Smooth muscle cell (in vitro differentiated cells): ENCODE data around the gene IL36B. TPM values are rescaled to one million over a fixed set of nuclear protein-coding genes. Genes with fewer than 3 reads are reported as not detected.

Experiments used
- DNase-seq: peaks from one replicate; lab custom pipeline; 2025; ENCODE audit not compliant: unreplicated experiment; lab: John Stamatoyannopoulos, UW
- H2AFZ ChIP-seq: fragments of 200-600 bp; sonication (generic); 2 replicates; pipeline ENCODE4 v1.6.0; 2016; ENCODE audit warnings: antibody characterized with exemption, low read depth, mild to moderate bottlenecking
- H3F3A ChIP-seq: fragments of 200-600 bp; sonication (generic); 2 replicates; pipeline ENCODE4 v1.6.0; 2017; ENCODE audit warnings: antibody characterized with exemption, low read depth
- H3K27ac ChIP-seq: fragments of 200-600 bp; sonication (generic); 2 replicates; pipeline ENCODE4 v1.5.1; 2016; ENCODE audit warnings: low read depth, mild to moderate bottlenecking
- H3K27me3 ChIP-seq: fragments of 200-600 bp; sonication (generic); 2 replicates; pipeline ENCODE4 v1.6.1; 2016; ENCODE audit warnings: low read depth, mild to moderate bottlenecking
- H3K36me3 ChIP-seq: fragments of 200-600 bp; sonication (generic); 2 replicates; pipeline ENCODE4 v1.5.1; 2016; ENCODE audit warnings: low read depth
- H3K4me1 ChIP-seq: fragments of 200-600 bp; sonication (generic); 2 replicates; pipeline ENCODE4 v1.5.1; 2016; ENCODE audit warnings: low read depth
- H3K4me2 ChIP-seq: fragments of 200-600 bp; sonication (generic); 2 replicates; pipeline ENCODE4 v1.6.0; 2016; ENCODE audit warnings: mild to moderate bottlenecking
- H3K4me3 ChIP-seq: fragments of 200-600 bp; sonication (generic); 2 replicates; pipeline ENCODE4 v1.5.1; 2016; ENCODE audit warnings: mild to moderate bottlenecking
- H3K79me2 ChIP-seq: fragments of 200-600 bp; sonication (generic); 2 replicates; pipeline ENCODE4 v1.6.0; 2016; ENCODE audit warnings: low read depth, mild to moderate bottlenecking
- H3K9ac ChIP-seq: fragments of 200-600 bp; sonication (generic); 2 replicates; pipeline ENCODE4 v1.6.0; 2016; ENCODE audit warnings: low read depth
- H3K9me3 ChIP-seq: fragments of 200-600 bp; sonication (generic); replicated peaks from 2 replicates; pipeline ENCODE4 v1.5.1; 2016; ENCODE audit warnings: low read depth
- H4K20me1 ChIP-seq: fragments of 200-600 bp; sonication (generic); 2 replicates; pipeline ENCODE4 v1.6.0; 2016; ENCODE audit warnings: low read depth
- WGBS: methylation state at CpG from one replicate; pipeline ENCODE4 v1.1.7; 2016; ENCODE audit warnings: low lambda C conversion rate; 5-methylcytosine and 5-hydroxymethylcytosine counted together
- polyA plus RNA-seq: library from polyadenylated mRNA; unstranded; fragments of >200 nt; fragmentation: Nextera tagmentation; extraction: Ambion mirVana; gene quantifications from 2 replicates; pipeline ENCODE4 v1.2.1, GENCODE V29; 2016
- total RNA-seq: library from RNA; depleted of rRNA; stranded (reverse); fragments of >200 nt; gene quantifications from 2 replicates; pipeline ENCODE4 v1.2.3, GENCODE V29; 2014
- TF ChIP-seq, protein P1 (sequence below): fragments of 200-600 bp; sonication (generic); IDR thresholded peaks from 2 replicates; pipeline ENCODE4 v1.5.1; 2017; ENCODE audit warnings: borderline replicate concordance, mild to moderate bottlenecking, antibody characterized with exemption; ENCODE audit not compliant: insufficient read depth, poor library complexity, severe bottlenecking

Gene IL36B
- total and polyA plus RNA-seq, 2 experiments from 2014 or later, result not detected

DNA sequence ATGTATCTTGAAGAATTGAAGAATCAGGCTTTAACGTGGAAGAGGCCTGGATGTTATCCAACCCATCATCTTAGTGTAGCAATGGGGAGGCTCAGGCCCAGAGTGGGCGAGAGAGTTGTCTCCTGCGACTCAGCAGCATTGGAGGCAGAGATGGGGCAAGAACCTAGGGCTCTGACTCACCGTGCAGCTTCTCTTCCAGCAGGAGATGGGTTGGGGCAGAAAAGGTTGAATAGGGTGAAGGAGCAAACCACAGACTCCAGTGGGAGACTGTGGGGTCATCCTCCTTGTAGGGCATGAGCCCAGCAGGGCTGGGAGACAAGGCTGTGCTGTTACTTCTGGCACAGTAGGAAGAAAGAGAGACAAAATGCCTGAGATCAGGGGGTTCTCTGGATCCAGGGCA lies 7.7 kb upstream of the IL36B start:
- no peaks in the 10 kb centered on the region for H3K27me3 ChIP-seq
- 75% methylated on average over 4 of the region's 4 CpGs for WGBS

DNA sequence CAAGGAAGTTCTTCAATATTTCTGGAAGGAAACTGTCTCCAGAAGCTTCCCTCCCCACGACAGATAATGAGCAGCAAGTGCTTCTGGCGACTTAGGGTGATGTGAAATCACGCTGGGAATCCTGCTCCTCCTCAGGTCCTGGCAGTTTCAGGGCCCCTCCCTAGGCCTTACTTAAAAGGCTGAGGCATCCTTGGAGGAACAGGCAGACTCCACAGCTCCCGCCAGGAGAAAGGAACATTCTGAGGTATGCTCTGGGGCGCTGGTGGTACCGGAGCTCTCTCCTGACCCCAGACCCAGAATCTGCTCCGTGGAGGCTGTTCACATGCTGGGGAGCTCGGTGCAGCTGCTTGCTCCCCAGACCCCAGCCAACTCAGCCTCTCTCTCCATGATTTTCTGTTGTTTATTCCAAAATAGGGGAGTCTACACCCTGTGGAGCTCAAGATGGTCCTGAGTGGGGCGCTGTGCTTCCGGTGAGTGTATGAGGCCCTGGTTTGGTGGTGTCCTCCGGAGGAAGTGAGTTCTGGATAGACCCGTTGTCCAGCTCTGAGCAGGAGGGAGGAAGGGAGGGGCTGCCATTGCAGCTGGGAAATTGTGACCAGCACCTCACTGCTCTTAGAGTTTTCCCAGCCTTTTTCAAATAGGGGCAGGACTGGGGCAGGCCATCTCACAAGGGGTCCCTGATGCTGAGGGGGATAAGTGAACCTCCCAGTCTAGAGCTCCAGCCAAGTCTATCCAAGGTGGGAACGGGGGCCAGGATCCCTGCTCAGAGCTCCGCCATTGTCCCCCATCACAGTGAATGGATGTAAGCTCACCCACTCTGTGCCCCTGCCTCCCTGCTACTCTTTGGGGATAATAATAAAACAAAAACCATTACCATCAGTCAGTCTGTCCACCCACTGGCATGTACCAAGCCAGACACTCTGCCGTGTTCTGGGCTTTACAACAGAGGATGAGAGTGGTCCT lies 6.6 kb upstream of the IL36B start, which contains the start of gene IL36RN:
Gene IL36RN, plus strand, starts transcription at position 201 of the 963 bp plus-strand sequence. Its CDS starts 241 bp downstream, at position 442.
- no peaks in the 10 kb centered on the region for H3K36me3 ChIP-seq
- no peak within 1 kb of the TSS for H3K4me3 ChIP-seq
- H3K27ac ChIP-seq, result peak within 1 kb of the TSS; percentile 49
- H3K4me2 ChIP-seq, result no peak within 1 kb of the TSS
- no peaks in the 10 kb centered on the region for H3K27me3 ChIP-seq
- no peak within 1 kb of the TSS for H3K9ac ChIP-seq
- no peaks in the 10 kb centered on the region for H3K4me1 ChIP-seq
- no peaks in the 10 kb centered on the region for H3K79me2 ChIP-seq
- no peak within 1 kb of the TSS for H2AFZ ChIP-seq
- 73% methylated on average over 15 of the region's 15 CpGs for WGBS
- no peaks in the 10 kb centered on the region for H4K20me1 ChIP-seq
- TF ChIP-seq, protein P1, sequence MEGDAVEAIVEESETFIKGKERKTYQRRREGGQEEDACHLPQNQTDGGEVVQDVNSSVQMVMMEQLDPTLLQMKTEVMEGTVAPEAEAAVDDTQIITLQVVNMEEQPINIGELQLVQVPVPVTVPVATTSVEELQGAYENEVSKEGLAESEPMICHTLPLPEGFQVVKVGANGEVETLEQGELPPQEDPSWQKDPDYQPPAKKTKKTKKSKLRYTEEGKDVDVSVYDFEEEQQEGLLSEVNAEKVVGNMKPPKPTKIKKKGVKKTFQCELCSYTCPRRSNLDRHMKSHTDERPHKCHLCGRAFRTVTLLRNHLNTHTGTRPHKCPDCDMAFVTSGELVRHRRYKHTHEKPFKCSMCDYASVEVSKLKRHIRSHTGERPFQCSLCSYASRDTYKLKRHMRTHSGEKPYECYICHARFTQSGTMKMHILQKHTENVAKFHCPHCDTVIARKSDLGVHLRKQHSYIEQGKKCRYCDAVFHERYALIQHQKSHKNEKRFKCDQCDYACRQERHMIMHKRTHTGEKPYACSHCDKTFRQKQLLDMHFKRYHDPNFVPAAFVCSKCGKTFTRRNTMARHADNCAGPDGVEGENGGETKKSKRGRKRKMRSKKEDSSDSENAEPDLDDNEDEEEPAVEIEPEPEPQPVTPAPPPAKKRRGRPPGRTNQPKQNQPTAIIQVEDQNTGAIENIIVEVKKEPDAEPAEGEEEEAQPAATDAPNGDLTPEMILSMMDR, result no peak
- no peak for DNase-seq
- H3K9me3 ChIP-seq, result no peaks in the 10 kb centered on the region
- H3F3A ChIP-seq, result no peaks in the 10 kb centered on the region

More for the DNA sequence above, 7.7 kb upstream of the IL36B start:
- Histone ChIP-seq H3K79me2 (no peaks in the 10 kb centered on the region), H3K9ac (no peak overlapping the region), H3K4me2 (no peak overlapping the region), H3K4me1 (no peaks in the 10 kb centered on the region), H3F3A (no peaks in the 10 kb centered on the region), H3K36me3 (no peaks in the 10 kb centered on the region), H3K4me3 (no peak overlapping the region), H2AFZ (no peak overlapping the region), H3K9me3 (no peaks in the 10 kb centered on the region), H3K27ac (no peak overlapping the region), H4K20me1 (no peaks in the 10 kb centered on the region)
- DNase-seq, result no peak
- TF ChIP-seq, protein P1, result no peak

DNA sequence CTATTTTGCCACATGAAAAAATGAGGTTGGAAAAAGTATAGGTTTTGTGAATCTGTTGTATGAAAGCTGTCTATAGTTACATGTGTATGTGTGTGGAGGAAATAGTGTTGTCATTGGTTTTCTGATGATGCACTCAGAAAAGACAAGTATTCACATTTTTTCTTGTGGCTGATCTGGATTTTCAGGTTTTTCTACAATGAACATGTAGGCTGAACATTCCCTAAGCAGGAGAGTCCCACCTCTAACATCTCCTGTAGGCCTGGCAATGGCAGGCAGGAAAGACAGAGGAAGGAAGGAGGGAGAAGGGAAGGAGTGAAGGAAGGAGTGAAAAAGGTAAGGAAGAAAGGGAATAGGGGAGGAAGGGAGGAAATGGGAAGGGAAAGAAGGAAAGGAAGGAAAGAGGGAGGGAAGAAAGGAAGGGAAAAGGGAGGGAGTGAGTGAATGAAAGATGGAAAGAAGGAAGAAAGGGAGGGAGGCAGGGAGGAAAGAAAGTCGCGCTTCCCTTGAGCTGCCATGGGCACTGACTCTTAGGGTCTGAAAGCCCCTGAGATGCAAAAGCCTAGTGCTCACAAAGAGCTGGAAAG lies 5.8 kb upstream of the IL36B start:
- H3K79me2 ChIP-seq, result no peaks in the 10 kb centered on the region
- no peak overlapping the region for H3K4me3 ChIP-seq
- WGBS, result 45% methylated on average over 2 of the region's 2 CpGs
- H3K4me1 ChIP-seq, result no peaks in the 10 kb centered on the region
- no peak overlapping the region for H3K4me2 ChIP-seq
- TF ChIP-seq, protein P1, result no peak
- H4K20me1 ChIP-seq, result no peaks in the 10 kb centered on the region
- H3K9ac ChIP-seq, result no peak overlapping the region
- H3K27me3 ChIP-seq, result no peaks in the 10 kb centered on the region
- no peaks in the 10 kb centered on the region for H3K9me3 ChIP-seq
- H3F3A ChIP-seq, result no peaks in the 10 kb centered on the region
- no peak for DNase-seq
- H3K36me3 ChIP-seq, result no peaks in the 10 kb centered on the region
- peak overlapping the region; percentile 49 for H3K27ac ChIP-seq
- no peak overlapping the region for H2AFZ ChIP-seq
